Ishikawa (cell line): ENCODE results near the gene HOXA6.

Experiments used
- CEBPB ChIP-seq: IDR thresholded peaks from 2 replicates; pipeline ENCODE4 v1.6.1; 2012
- CREB1 ChIP-seq: IDR thresholded peaks from 2 replicates; pipeline ENCODE4 v1.6.1; 2012; ENCODE audit warnings: low read depth
- EGR1 ChIP-seq: IDR thresholded peaks from 2 replicates; pipeline ENCODE4 v1.6.1; 2012
- EP300 ChIP-seq: IDR thresholded peaks from 2 replicates; pipeline ENCODE4 v1.6.1; 2012; ENCODE audit warnings: borderline replicate concordance
- FOXM1 ChIP-seq: IDR thresholded peaks from 2 replicates; pipeline ENCODE4 v1.6.1; 2012; ENCODE audit warnings: low read depth, borderline replicate concordance
- MAX ChIP-seq: IDR thresholded peaks from 2 replicates; pipeline ENCODE4 v1.6.1; 2012
- NFIC ChIP-seq: IDR thresholded peaks from 2 replicates; pipeline ENCODE4 v1.6.1; 2012
- RAD21 ChIP-seq: IDR thresholded peaks from 2 replicates; pipeline ENCODE4 v1.6.1; 2012; ENCODE audit warnings: low read depth
- REST ChIP-seq: IDR thresholded peaks from 2 replicates; pipeline ENCODE4 v1.6.1; 2012; ENCODE audit warnings: low read depth, mild to moderate bottlenecking
- TAF1 ChIP-seq: IDR thresholded peaks from 2 replicates; pipeline ENCODE4 v1.6.1; 2012; ENCODE audit warnings: low read depth, mild to moderate bottlenecking
- TCF12 ChIP-seq: IDR thresholded peaks from 2 replicates; pipeline ENCODE4 v1.6.1; 2012; ENCODE audit warnings: low read depth
- TEAD4 ChIP-seq: IDR thresholded peaks from 2 replicates; pipeline ENCODE4 v1.6.1; 2012
- USF1 ChIP-seq: IDR thresholded peaks from 2 replicates; pipeline ENCODE4 v1.6.1; 2012
- YY1 ChIP-seq: IDR thresholded peaks from 2 replicates; pipeline ENCODE4 v1.6.1; 2012; ENCODE audit warnings: low read depth
- ZBTB7A ChIP-seq: IDR thresholded peaks from 2 replicates; pipeline ENCODE4 v1.6.1; 2012; ENCODE audit warnings: low read depth

Gene HOXA6

GRCh38 chr7:27119412-27119911 lies 28.1 kb downstream of the HOXA6 start:
- no peak for TF ChIP-seq MAX
- no peak for TF ChIP-seq YY1
- no peak for TF ChIP-seq ZBTB7A
- no peak for TF ChIP-seq CREB1
- no peak for TF ChIP-seq TAF1
- TF ChIP-seq USF1, result no peak
- no peak for TF ChIP-seq TCF12
- TF ChIP-seq CEBPB, result no peak
- no peak for TF ChIP-seq TEAD4
- no peak for TF ChIP-seq RAD21
- no peak for TF ChIP-seq EGR1
- no peak for TF ChIP-seq FOXM1
- TF ChIP-seq EP300, result no peak
- TF ChIP-seq NFIC, result no peak

GRCh38 chr7:27118580-27118979 lies 29.0 kb downstream of the HOXA6 start:
- TF ChIP-seq YY1 (no peak), TCF12 (no peak), NFIC (no peak), TEAD4 (no peak), CEBPB (no peak), REST (no peak), RAD21 (no peak), FOXM1 (no peak), MAX (no peak), EP300 (no peak), TAF1 (no peak), USF1 (no peak), EGR1 (no peak), CREB1 (no peak), ZBTB7A (no peak)

- TF ChIP-seq MAX (no peak), EGR1 (no peak), ZBTB7A (no peak), EP300 (no peak), FOXM1 (no peak), YY1 (no peak), TEAD4 (no peak), USF1 (no peak), CREB1 (no peak), TCF12 (no peak), REST (no peak), CEBPB (no peak)
Observed at GRCh38 chr7:27117887-27118491, 29.6 kb downstream of the HOXA6 start.

- TF ChIP-seq CEBPB (no peak), TCF12 (no peak), YY1 (no peak), CREB1 (no peak), EGR1 (no peak), ZBTB7A (no peak), NFIC (no peak), EP300 (no peak), MAX (no peak), USF1 (no peak), REST (no peak)
Observed at GRCh38 chr7:27116962-27117886, 30.4 kb downstream of the HOXA6 start.
